Activated CD8-positive, alpha-beta memory T cell treated with anti-CD3 and anti-CD28 coated beads, Interleukin-2, amount 10 ng/mL, durations not matched to agents 7 days and 5 days (primary cell): Measurements from ENCODE around the gene SPNS2. TPM values are rescaled to one million over a fixed set of nuclear protein-coding genes. Genes with fewer than 3 reads are reported as not detected.

Experiments
- ATAC-seq: fragments of 150-1000 bp; cut with Tn5 transposase; one replicate; pipeline ENCODE4 v1.10.0; 2021; ENCODE audit warnings: moderate library complexity
- CTCF ChIA-PET: fragments of 350-600 bp; sonication (Branson Sonifier 250); formaldehyde crosslinking; loops from one replicate; lab custom pipeline; 2021; ENCODE audit warnings: antibody characterized with exemption; lab: Charles Lee
- DNase-seq: peaks from one replicate; pipeline ENCODE4 v3.0.0-alpha.2; 2020
- H3K27ac Mint-ChIP-seq: one replicate; pipeline ENCODE4 v1.8.0; 2021; ENCODE audit warnings: mild to moderate bottlenecking, mixed read lengths
- H3K27me3 Mint-ChIP-seq: one replicate; pipeline ENCODE4 v1.8.0; 2021; ENCODE audit warnings: mixed read lengths
- H3K36me3 Mint-ChIP-seq: one replicate; pipeline ENCODE4 v1.8.0; 2021; ENCODE audit warnings: mild to moderate bottlenecking, mixed read lengths
- H3K4me1 Mint-ChIP-seq: one replicate; pipeline ENCODE4 v1.8.0; 2021; ENCODE audit warnings: mixed read lengths
- H3K4me3 Mint-ChIP-seq: one replicate; pipeline ENCODE4 v1.8.0; 2021; ENCODE audit warnings: mild to moderate bottlenecking, moderate library complexity, mixed read lengths
- H3K9me3 Mint-ChIP-seq: one replicate; pipeline ENCODE4 v1.8.0; 2022; ENCODE audit warnings: low read depth, mixed read lengths
- total RNA-seq, 2 experiments: library from RNA; stranded (reverse); gene quantifications; one replicate each; pipeline ENCODE4 v1.2.3, GENCODE V29; 2021

SPNS2 gene
- total RNA-seq, 2 experiments from 2014 or later, result 1.1 to 1.9 TPM

DNA sequence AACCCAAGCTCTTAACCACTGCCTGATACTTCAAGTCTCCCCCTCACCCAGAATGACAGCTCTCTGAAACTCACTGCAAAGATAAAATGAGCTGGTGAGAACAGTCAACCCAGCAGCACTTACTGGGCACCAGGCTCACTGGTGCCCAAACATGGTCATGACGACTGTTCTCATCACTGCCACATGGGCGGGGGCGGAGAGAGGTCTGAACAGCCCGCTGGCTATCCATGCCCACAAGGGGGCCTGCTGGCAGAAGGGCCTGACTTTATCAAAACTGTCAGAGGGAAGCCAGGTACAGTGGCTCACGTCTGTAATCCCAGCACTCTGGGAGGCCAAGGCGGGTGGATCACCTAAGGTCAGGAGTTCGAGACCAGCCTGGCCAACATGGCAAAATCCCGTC is 52.5 kb downstream of the SPNS2 start:
- H3K4me1 Mint-ChIP-seq, result peaks cover 23% of the 10 kb centered on the region
- ATAC-seq (no peak), DNase-seq (no peak)
- H3K27me3 Mint-ChIP-seq, result no peaks in the 10 kb centered on the region
- H3K9me3 Mint-ChIP-seq, result no peaks in the 10 kb centered on the region
- H3K36me3 Mint-ChIP-seq, result peaks cover 13% of the 10 kb centered on the region
- H3K27ac Mint-ChIP-seq, result no peak overlapping the region
- CTCF ChIA-PET, result interaction anchor here (4.4 kb wide), 1 partner anchor 15 kb away, joined by 20 read pairs; no protein-coding TSS in a partner anchor
- H3K4me3 Mint-ChIP-seq, result no peak overlapping the region

DNA sequence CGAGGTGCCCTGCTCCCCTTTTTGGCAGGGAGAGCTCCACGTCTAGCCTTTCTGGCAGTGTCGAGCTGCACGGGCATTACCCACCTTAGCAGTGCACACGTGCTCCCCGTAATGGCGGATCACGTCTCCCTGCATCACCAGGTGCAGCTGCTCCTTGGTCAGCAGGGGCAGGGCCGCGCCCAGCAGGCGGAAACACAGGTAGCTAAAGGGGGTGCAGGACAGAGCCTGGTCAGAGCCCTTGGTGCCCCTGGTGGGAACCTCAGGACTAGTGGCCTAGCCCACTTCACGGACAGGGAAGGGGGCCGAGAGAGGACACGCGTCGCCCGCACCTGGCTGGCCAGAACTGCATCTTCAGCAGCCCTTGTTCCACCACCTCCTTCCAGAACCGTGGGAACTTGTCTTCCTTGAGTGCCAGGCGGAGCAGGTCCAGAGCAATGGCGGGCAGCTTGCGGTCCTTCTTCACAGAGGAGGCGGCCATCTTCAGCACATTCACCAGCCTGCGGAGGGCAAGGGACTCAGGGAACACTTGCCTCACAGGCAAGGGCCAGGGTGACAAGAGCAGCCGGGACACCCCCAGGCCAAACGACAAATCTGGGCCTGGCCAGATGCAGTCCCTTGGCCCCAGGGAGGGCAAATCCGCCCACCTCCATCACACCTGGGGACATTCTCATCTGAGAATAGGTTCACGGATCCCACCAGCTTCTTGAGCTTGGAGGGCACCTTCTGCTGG is 53.3 kb downstream of the SPNS2 start:
- no peaks in the 10 kb centered on the region for H3K27me3 Mint-ChIP-seq
- peaks cover 25% of the 10 kb centered on the region for H3K4me1 Mint-ChIP-seq
- CTCF ChIA-PET, result interaction anchor here (2.1 to 4.4 kb wide), 2 partner anchors 14 to 131 kb away, joined by 7 to 20 read pairs; no protein-coding TSS in a partner anchor
- DNase-seq, result no peak
- peaks cover 13% of the 10 kb centered on the region for H3K36me3 Mint-ChIP-seq
- no peak overlapping the region for H3K27ac Mint-ChIP-seq
- no peak for ATAC-seq
- no peak overlapping the region for H3K4me3 Mint-ChIP-seq
- no peaks in the 10 kb centered on the region for H3K9me3 Mint-ChIP-seq

DNA sequence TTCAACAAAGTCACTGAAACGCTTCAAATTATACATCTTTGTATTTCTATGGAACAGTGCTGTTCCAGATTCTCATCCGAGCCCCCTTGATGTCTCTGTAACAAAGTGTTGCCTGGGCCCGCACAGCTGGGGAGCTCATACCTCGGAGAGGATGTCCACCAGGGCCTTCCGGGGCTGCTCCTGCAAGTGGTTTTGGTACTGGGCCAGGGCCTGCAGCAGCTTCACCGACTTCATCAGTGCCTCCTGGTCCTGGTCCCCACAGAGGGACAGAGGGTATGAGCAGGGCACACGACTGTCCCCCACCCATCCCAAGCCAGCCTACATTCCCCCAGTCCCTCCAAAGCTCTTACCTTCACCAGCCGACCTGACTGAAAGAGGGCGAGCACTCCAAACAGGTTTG is 55.0 kb downstream of the SPNS2 start:
- CTCF ChIA-PET, result interaction anchor here (0.6 to 4.7 kb wide), 3 partner anchors 12 to 133 kb away, joined by 4 to 39 read pairs (median 7); no protein-coding TSS in a partner anchor
- Mint-ChIP-seq H3K4me3 (peak overlapping the region; percentile 87), H3K4me1 (peaks cover 27% of the 10 kb centered on the region), H3K9me3 (no peaks in the 10 kb centered on the region), H3K27me3 (no peaks in the 10 kb centered on the region), H3K27ac (peak overlapping the region; percentile 24), H3K36me3 (peaks cover 13% of the 10 kb centered on the region)
- ATAC-seq (no peak), DNase-seq (no peak)

DNA sequence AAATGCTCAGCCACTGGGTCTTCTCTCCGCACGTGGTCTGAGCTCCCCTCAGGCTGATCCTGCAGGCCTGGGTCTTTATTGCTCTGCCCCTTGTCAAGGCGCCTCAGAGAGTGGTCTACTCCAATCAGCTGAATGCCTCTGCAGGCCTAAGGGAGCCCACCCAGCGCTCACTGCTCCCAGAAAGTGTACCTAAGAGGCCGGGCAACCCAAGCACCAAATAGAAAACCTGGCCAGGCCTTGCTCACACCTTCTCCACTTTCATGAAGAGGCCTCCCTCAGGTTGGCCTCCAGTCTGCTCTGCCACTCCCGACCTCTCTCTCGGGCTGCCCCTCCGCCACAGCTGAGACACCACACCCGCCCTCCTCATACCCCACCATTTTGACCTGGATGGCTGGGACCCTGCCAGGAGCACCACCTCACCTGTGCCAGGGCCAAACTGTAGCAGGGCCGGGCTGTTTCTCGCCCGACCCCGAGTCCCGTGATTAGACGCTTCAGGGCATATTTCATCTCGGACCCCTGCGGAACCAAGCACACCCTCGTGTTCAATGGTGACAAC is 55.8 kb downstream of the SPNS2 start:
- Mint-ChIP-seq H3K4me1 (peaks cover 27% of the 10 kb centered on the region), H3K4me3 (peak overlapping the region; percentile 87), H3K27me3 (no peaks in the 10 kb centered on the region), H3K36me3 (peaks cover 12% of the 10 kb centered on the region), H3K27ac (peak overlapping the region; percentile 94), H3K9me3 (no peaks in the 10 kb centered on the region)
- CTCF ChIA-PET, result interaction anchor here (0.9 to 4.7 kb wide), 4 partner anchors 11 to 355 kb away, joined by 3 to 39 read pairs (median 6); no protein-coding TSS in a partner anchor
- ATAC-seq (no peak), DNase-seq (no peak)

DNA sequence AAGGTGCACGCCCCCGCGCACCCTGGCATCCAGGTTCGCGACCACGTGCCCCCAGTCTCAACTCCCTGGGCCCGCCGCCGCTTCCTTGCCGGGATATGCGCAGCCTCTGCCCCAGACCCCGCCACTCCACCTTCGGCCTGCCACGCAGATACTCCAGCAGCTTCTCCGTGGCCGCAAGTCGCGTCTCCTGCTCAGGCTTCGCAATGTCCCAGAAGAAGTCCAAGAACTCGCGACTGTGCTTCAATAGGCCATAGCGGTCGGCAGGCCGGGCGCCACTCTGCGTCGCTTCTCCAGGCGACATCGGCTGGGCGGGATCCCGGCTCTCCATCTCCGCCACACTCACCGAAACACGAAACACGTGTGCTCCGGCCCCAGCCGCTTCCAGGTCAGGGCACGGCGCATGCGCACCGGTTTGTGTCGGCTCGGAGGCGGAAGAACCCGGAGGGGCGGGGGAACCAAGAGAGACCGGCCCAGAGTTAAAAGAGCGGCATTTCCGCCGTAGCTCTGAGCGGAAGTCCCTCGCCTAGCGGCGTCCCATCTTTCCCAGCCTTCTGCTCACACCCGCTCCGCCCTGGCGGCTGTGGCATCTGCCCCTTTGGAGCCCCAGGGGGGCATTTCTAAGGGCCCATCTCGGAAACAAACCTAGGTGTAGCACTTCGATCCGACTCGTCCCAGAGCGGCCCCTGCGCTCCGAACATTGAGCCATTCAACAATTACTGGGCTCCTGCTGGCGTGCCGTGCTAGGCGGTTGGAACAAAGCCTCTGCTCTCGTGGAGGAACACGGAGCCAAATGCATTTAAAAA is 56.5 kb downstream of the SPNS2 start, which contains the start of gene MYBBP1A:
Gene MYBBP1A, minus strand, starts transcription at position 388 of the 803 bp plus-strand sequence. Its CDS starts 60 bp downstream, at position 328.
- H3K27ac Mint-ChIP-seq, result peak within 1 kb of the TSS; percentile 94
- H3K9me3 Mint-ChIP-seq, result no peaks in the 10 kb centered on the region
- H3K36me3 Mint-ChIP-seq, result peaks cover 12% of the 10 kb centered on the region
- no peaks in the 10 kb centered on the region for H3K27me3 Mint-ChIP-seq
- CTCF ChIA-PET, result interaction anchor here (0.9 to 4.7 kb wide), 4 partner anchors 11 to 355 kb away, joined by 3 to 39 read pairs (median 4); no protein-coding TSS in a partner anchor
- peak; percentile 98 for DNase-seq
- H3K4me1 Mint-ChIP-seq, result peaks cover 27% of the 10 kb centered on the region
- peak; percentile 96 for ATAC-seq
- H3K4me3 Mint-ChIP-seq, result peak within 1 kb of the TSS; percentile 87

DNA sequence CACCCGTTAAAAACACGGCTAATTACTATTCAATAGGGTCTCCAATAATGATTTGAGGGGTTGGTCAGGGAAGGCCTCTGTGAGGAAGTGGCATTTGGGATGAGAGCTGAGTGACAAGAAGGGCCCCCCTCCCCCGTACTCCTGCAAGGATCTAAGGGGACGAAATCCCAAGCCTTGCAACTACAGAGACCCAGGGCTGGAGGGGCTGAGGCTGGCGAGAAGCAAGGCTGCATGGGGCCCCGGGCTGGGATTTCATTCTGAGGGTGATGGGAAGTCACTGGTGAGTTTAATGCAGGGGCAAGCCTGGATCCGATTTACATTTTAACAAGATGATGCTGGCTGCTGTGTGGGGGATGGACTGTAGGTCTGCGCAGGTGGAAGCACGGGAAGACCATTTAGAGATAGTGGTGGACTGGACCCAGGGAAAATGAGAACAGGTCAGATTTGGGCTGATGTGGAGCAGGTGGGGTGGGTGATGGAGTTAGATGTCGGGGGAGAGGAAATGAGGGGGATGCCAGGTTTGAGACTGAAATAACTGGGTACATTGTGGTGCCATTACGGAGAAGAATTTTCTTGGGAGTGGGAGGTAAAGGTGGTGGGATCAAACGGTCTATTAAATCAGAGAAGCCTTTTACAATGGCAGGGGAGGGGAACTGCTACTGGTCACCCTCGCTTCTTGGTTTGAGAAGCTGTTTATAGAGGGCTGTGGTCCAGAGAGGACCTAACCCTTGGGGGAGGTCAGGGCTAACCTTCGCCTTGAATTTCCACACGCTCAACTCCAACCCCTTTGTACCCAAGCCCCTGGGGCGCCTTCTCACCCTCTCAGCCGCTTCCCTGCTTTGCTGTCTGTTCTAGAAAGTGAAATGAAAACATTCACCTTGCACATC is 57.4 kb downstream of the SPNS2 start:
- Mint-ChIP-seq H3K27ac (peak overlapping the region; percentile 94), H3K36me3 (peaks cover 4% of the 10 kb centered on the region), H3K27me3 (no peaks in the 10 kb centered on the region), H3K4me3 (peak overlapping the region; percentile 87), H3K4me1 (peaks cover 28% of the 10 kb centered on the region), H3K9me3 (no peaks in the 10 kb centered on the region)
- ATAC-seq (no peak), DNase-seq (no peak)
- CTCF ChIA-PET, result interaction anchor here (1.1 to 4.7 kb wide), 2 partner anchors 10 to 122 kb away, joined by 3 to 39 read pairs; no protein-coding TSS in a partner anchor

DNA sequence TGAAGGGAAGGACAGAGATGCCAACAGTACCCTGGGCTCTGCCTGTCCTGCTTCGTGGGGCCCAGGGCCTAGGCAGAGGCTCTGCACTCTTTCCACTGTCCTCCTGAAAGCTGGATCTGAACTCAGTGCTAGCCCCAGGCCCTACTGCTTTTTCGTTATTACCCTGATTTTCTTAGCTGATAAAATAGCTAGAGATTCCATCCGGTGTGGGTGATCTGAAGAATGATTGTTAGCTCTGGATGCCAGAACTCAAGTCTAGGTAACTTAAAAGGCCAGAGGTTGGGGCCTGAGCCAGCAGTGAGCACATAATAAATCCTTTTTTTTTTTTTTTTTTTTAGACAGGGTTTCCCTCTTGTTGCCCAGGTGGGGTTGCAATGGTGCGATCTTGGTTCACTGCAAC is 58.3 kb downstream of the SPNS2 start:
- Mint-ChIP-seq H3K27me3 (no peaks in the 10 kb centered on the region), H3K4me1 (peaks cover 36% of the 10 kb centered on the region), H3K27ac (no peak overlapping the region), H3K9me3 (no peaks in the 10 kb centered on the region), H3K36me3 (peaks cover 2% of the 10 kb centered on the region), H3K4me3 (no peak overlapping the region)
- ATAC-seq (no peak), DNase-seq (no peak)
- CTCF ChIA-PET, result interaction anchor here (0.9 to 4.7 kb wide), 3 partner anchors 9 to 346 kb away, joined by 3 to 39 read pairs (median 3); partner anchors contain the start of gene CHRNE

DNA sequence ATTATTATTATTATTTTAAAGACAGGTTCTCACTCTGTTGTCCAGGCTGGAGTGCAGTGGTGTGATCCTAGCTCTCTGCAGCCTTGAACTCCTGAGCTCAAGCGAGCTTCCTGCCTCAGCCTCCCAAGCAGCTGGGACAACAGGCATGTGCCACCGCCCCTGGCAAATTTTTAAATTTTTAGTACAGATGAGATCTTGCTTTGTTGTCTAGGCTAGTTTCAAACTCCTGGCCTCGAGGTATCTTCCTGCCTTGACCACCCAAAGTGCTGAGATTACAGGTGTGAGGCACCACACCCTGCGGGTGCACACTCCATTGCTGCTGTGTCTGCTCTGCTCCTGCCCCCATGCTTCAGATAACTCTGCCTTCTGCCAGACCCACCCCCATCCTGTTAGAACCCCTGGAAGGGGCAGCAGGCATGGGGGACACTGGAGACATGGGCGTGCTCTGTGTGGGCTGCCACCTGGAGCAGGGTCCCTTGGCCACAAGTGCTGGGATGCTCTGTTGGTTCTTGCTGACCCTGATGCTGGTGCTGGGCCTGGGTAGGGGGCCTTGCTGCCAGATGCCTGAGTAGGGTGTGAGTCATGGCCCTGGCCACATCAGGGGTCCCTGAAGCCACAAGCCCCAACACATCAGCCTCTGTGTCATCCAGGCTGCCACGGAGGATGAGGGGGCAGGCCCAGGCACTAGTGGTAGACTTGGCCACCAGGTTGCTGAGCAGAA is 59.1 kb downstream of the SPNS2 start:
- Mint-ChIP-seq H3K4me1 (peaks cover 43% of the 10 kb centered on the region), H3K27me3 (no peaks in the 10 kb centered on the region), H3K27ac (no peak overlapping the region), H3K36me3 (peaks cover 2% of the 10 kb centered on the region), H3K9me3 (no peaks in the 10 kb centered on the region), H3K4me3 (no peak overlapping the region)
- CTCF ChIA-PET, result interaction anchor here (0.9 to 4.7 kb wide), 3 partner anchors 8 to 345 kb away, joined by 3 to 39 read pairs (median 3); partner anchors contain the start of gene CHRNE
- no peak for DNase-seq
- no peak for ATAC-seq

DNA sequence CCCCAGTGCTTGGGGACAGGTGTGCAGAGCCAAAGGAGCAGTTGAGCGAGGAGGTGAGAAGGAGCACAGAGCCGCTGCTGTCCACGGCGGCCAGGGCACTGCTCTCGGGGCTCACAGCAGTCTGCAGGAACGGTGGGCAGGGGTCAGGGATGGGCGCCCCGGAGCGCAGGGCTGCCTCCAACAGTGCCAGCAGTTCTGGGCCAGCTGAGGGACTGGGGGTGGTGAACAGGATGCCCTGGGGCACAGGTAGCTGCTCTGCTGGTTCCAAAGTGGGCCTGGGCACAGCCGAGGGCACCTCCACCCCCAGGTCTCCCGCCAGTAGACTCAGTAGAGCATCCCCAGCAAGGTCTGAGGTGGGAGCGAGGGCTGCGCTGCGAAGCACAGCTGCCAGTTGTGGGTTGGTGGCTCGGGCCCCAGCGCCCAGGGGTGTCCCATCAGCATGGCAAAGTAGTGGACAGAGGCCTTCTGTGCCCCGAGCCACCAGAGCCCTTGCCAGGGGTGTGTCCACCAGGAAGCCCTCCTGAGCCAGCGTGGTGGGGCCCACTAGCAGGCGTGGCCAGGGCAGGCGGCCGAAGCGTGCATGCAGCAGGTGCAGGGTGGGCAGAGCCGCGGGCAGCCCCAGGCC is 59.8 kb downstream of the SPNS2 start:
- no peaks in the 10 kb centered on the region for H3K27me3 Mint-ChIP-seq
- ATAC-seq (no peak), DNase-seq (no peak)
- CTCF ChIA-PET, result interaction anchor here (1.3 to 4.7 kb wide), 2 partner anchors 8 to 345 kb away, joined by 3 to 39 read pairs; partner anchors contain the start of gene CHRNE
- H3K36me3 Mint-ChIP-seq, result peaks cover 2% of the 10 kb centered on the region
- peaks cover 48% of the 10 kb centered on the region for H3K4me1 Mint-ChIP-seq
- no peak overlapping the region for H3K4me3 Mint-ChIP-seq
- no peak overlapping the region for H3K27ac Mint-ChIP-seq
- H3K9me3 Mint-ChIP-seq, result no peaks in the 10 kb centered on the region

DNA sequence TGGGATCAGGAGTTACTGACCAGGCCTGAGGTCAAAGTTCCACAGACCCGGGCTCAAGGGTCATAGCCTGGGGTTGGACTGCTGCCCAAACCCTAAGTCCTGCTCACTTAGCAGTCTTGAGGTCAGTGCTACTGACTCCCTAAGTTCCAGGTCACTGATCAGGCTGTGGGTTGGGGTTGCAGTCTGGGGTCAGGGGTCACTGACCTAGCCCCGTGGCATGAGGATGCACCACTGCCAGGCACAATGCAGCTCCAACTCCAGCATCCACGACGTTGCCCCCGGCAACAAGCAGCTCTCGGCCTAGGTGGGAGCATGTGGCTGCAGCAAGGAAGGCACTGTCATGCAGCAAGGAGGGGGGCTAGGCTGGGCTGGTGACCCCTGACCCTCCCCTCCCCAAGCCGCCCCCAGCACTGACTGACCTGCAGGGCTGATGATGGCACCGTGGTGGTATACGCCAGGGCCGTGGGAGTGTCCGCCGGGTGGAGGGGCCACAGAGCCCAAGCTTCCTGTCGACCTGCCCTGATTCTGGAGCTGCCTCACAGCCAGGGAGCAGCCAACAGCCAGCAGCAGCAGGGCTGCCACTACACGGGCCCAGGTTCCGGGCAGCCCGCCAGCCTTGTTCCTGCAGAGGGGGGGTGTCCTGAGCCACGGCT is 60.6 kb downstream of the SPNS2 start:
- Mint-ChIP-seq H3K27me3 (no peaks in the 10 kb centered on the region), H3K4me1 (peaks cover 45% of the 10 kb centered on the region), H3K36me3 (no peaks in the 10 kb centered on the region), H3K9me3 (no peaks in the 10 kb centered on the region), H3K27ac (no peak overlapping the region), H3K4me3 (no peak overlapping the region)
- no peak for DNase-seq
- no peak for ATAC-seq
- CTCF ChIA-PET, result interaction anchor here (1.2 kb wide), 1 partner anchor 138 kb away, joined by 3 read pairs; no protein-coding TSS in a partner anchor

DNA sequence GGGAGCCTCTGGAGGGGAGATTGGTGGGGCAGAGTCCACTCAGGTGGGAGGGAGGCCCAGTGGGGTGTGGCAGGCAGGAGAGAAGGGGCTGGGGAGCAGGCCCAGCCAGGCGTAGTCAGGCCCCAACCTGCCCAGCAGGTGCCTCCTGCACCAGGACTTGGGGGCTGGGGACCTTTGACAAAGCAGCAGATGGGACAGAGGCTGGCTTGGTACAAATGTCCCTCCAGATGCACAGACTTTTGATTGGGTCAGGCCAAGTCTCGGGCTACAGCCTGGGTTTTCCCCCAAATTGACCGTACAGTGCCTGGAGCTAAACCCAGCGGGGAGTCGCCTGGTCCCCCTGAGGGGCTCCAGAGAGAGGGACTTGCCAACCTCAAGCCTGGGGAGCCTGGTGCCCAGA is 61.3 kb downstream of the SPNS2 start:
- H3K4me1 Mint-ChIP-seq, result peaks cover 41% of the 10 kb centered on the region
- ATAC-seq, result no peak
- H3K36me3 Mint-ChIP-seq, result no peaks in the 10 kb centered on the region
- no peak for DNase-seq
- no peak overlapping the region for H3K27ac Mint-ChIP-seq
- no peaks in the 10 kb centered on the region for H3K27me3 Mint-ChIP-seq
- CTCF ChIA-PET, result interaction anchor here (1.2 kb wide), 1 partner anchor 139 kb away, joined by 3 read pairs; no protein-coding TSS in a partner anchor
- no peaks in the 10 kb centered on the region for H3K9me3 Mint-ChIP-seq
- no peak overlapping the region for H3K4me3 Mint-ChIP-seq
